Activated T-helper 9 cell treated with anti-CD3 and anti-CD28 coated beads, Interleukin-2, amount 50 U/mL, for 16 hours (primary cell): ENCODE results near the gene PMFBP1.

Experiments used
- DNase-seq: peaks from one replicate; pipeline ENCODE4 v3.0.0-alpha.2; 2020; ENCODE audit warnings: low read depth

Gene PMFBP1

GRCh38 chr16:72188541-72188940 lies 16.6 kb upstream of the PMFBP1 start:
- no peak for DNase-seq

- no peak for DNase-seq
Observed at GRCh38 chr16:72187551-72187950, 15.6 kb upstream of the PMFBP1 start.

GRCh38 chr16:72182976-72183375 lies 11.0 kb upstream of the PMFBP1 start:
- DNase-seq, result no peak

- no peak for DNase-seq
Observed at GRCh38 chr16:72179204-72179970, 7.4 kb upstream of the PMFBP1 start.

GRCh38 chr16:72174726-72175125 lies 2.8 kb upstream of the PMFBP1 start:
- no peak for DNase-seq

- no peak for DNase-seq
Observed at GRCh38 chr16:72173997-72174396, 2.0 kb upstream of the PMFBP1 start.

GRCh38 chr16:72171236-72171635 lies 719 bp downstream of the PMFBP1 start:
- no peak for DNase-seq

- no peak for DNase-seq
Observed at GRCh38 chr16:72169708-72170107, 2.2 kb downstream of the PMFBP1 start.

- DNase-seq, result no peak
Observed at GRCh38 chr16:72168365-72168764, 3.6 kb downstream of the PMFBP1 start.

- DNase-seq, result no peak
Observed at GRCh38 chr16:72166954-72167561, 4.9 kb downstream of the PMFBP1 start.

- DNase-seq, result no peak
Observed at GRCh38 chr16:72166151-72166550, 5.8 kb downstream of the PMFBP1 start.

GRCh38 chr16:72164691-72165090 lies 7.3 kb downstream of the PMFBP1 start:
- no peak for DNase-seq

- no peak for DNase-seq
Observed at GRCh38 chr16:72162105-72162692, 9.8 kb downstream of the PMFBP1 start.

GRCh38 chr16:72159801-72160200 lies 12.2 kb downstream of the PMFBP1 start:
- no peak for DNase-seq

GRCh38 chr16:72159386-72159785 lies 12.6 kb downstream of the PMFBP1 start:
- DNase-seq, result no peak

GRCh38 chr16:72149676-72150464 lies 22.1 kb downstream of the PMFBP1 start:
- DNase-seq, result no peak

GRCh38 chr16:72142476-72142875 lies 29.5 kb downstream of the PMFBP1 start:
- DNase-seq, result no peak

- DNase-seq, result no peak
Observed at GRCh38 chr16:72139908-72140307, 32.0 kb downstream of the PMFBP1 start.

- no peak for DNase-seq
Observed at GRCh38 chr16:72138064-72138572, 33.8 kb downstream of the PMFBP1 start.

- DNase-seq, result no peak
Observed at GRCh38 chr16:72137380-72138063, 34.4 kb downstream of the PMFBP1 start.

GRCh38 chr16:72134507-72134906 lies 37.4 kb downstream of the PMFBP1 start:
- no peak for DNase-seq

GRCh38 chr16:72132726-72133125 lies 39.2 kb downstream of the PMFBP1 start:
- DNase-seq, result no peak
